Brain pericyte (primary cell): ENCODE measurements around the gene PPP2R2D.
"Not testable (repeated sequence)": the region's sequence is repeated elsewhere in the genome, so short reads cannot be mapped to it uniquely, and the experiment has no call there.

Source experiments
- DNase-seq: peaks from one replicate; pipeline ENCODE4 v3.0.0-alpha.2; 2012; ENCODE audit warnings: low read depth, low spot score

Gene PPP2R2D

DNA sequence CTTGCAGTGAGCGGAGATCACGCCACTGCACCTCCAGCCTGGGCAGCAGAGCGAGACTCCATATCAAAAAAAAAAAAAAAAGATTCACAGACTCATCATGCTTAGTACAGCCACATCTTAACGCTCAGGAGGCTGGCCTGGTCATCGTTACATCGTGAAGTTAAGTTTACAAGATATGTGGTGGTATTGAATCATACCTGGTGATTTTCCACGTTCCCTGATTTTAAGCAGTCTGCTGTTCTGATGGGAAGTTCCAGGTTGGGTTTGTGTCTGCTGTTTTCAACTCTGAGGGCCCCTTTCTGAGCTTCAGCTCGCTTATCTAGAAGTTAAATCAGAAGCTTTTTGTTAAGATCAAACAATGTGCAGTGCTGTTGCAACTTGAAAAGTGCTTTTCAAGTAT lies 6.9 kb downstream of the PPP2R2D start:
- DNase-seq = no peak

DNA sequence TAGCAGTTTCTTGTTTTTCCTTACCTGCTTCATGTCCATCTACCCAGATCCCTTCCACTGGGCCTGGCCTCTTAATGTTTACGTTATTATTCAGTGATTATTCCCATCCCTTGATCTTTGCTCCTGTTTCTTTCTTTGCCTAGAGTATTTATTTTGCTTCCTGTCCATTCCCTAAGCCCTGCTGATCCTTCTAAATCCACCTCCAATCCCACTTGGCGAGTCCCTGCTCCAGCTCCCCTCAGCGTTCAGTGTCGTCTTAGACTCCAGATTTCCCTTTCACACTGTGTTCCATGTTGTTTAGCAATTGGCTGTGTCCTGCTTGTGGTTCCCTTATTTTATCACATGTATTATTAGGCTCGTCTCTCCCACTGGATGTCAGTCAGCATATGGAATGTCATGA lies 7.3 kb downstream of the PPP2R2D start:
- no peak for DNase-seq

DNA sequence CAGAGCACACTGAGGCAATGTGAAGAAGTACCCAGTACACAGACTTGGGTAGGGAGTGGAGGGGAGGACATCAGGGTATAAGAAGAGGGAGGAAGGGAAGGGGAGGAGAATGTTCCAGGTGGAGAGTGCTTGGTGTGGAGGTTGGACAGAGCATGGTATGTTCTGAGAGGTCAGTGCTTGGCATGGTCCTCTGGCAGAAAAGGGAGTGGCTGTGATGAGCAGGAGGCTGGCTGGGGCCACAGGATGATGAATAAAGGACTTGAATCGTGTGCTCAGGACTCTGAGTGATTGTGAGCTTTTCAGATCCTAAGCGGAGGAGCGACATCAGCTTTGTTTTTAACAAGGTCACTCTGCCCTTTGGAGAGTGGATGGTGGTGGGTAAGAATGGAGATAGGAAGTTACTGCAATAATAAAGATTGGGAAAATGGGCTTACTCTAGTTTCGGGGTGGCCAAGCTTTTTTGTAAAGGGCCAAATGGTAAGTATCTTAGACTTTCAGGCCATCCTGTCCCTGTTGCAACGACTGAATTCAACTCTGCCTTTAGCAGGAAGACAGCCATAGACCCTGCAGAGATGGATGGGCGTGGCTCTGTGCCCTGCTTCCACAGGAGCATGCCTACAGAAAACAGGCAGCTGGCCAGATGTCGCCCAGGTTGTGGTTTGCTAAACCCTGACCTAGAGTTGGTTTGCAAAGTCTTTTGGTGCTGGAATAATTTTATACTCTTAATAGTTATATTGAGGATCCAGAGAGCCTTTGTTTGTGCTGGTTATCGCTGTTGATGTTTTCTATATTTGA lies 8.4 kb downstream of the PPP2R2D start:
- DNase-seq = no peak

DNA sequence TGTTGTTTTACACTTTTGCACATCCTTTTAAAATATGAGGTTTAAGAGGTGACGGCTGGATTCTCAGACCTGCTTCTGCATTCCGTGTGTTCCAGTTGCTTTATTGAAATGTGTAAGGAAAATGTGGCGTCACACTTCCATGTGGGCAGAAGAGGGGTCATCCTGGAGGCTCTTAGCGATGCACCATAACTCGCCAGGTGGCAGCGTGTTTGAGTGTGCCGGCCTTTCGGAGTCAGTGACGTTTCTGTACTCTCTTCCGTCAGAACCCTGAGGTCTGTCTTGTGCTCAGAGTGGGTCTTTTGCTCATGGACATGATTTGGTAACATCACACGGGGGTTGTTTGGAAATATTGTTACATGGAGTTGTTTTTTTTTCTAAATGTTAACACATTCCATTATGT lies 9.1 kb downstream of the PPP2R2D start:
- DNase-seq = no peak

DNA sequence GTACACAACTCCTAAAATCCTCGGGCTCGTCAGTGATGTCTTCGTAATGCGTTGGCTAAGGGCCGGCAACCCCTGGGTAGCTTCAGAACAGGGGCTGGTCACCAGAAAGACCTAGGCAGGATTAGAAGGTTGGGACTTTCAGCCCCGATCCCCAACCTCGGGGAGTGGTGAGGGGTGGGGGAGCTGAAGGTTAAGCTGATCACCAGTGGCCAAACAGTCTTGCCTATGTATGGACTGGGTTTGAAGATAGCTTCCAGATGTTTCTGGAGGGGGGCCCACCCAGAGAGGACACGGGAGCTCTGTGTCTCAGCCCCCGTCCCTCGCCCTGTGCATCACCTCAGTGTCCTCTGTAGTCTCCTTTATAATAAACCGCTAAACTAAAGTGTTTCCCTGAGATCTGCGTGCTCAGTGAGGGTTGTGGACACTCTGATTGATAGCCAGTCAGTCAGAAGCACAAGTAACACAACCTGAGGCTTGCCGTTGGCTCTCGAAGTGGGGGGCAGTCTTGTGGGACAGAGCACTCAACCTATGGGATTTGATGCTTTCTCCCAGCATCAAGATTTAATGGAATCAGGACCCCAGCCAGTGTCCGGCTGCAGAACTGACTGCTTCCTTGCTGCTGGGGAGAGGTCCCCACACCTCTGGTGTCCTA lies 10.0 kb downstream of the PPP2R2D start:
- no peak for DNase-seq

DNA sequence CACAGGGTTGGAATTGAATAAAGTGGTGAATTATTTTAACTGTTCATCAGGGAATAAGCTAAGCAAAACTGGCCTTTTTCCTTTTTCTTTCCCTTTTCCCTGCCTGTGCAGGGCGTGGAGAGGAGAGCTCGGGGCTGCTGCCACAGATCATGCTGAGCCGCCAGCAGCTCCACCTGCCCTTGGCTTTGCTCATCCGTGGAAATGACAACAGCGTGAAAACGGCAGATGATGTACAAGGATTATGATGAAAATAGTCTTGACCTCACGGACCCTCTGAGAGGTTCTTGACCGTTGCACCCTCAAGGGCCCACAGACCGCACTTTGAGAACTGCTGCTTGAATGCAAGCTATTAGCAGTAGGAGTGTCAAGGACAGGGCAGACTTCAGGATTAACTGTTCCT lies 10.6 kb downstream of the PPP2R2D start:
- no peak for DNase-seq

DNA sequence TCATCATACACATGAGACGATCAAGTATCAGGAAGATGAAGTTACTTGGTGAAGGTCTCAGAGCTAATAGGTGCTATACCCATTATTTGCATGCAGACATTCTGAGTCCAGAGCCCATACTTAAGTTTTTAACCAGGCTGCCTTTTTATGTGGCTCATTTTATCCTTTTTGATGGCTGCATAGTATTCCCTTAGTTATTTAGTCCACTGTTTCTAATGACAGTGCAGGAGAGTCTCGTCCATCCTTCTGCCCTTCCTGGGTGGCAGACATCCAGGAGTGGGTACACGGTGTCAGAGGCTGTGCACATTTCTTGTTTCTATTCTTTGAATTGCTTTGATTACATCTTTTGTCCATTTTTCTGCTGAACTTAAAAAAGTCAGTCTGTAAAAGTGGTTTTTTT lies 11.8 kb downstream of the PPP2R2D start:
- no peak for DNase-seq

DNA sequence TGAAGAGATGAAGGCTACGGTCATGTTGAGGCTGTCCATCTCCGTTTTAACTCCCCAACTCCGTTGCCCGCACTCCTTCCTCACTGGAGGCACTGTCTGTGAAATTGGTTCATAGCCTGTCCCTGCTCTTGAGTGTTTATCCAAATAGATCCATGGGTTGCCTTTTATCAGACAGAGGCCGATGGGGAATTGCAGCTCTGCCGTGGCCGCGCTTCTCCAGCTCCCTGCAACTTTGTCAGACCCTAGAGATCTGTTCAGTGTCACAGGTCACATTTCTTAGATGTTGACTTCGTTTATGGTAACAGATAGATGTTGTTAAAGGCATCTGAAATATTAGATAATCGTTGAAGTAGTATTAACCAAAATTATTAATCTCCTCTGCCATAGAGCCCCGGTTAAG lies 14.7 kb downstream of the PPP2R2D start:
- DNase-seq = no peak

DNA sequence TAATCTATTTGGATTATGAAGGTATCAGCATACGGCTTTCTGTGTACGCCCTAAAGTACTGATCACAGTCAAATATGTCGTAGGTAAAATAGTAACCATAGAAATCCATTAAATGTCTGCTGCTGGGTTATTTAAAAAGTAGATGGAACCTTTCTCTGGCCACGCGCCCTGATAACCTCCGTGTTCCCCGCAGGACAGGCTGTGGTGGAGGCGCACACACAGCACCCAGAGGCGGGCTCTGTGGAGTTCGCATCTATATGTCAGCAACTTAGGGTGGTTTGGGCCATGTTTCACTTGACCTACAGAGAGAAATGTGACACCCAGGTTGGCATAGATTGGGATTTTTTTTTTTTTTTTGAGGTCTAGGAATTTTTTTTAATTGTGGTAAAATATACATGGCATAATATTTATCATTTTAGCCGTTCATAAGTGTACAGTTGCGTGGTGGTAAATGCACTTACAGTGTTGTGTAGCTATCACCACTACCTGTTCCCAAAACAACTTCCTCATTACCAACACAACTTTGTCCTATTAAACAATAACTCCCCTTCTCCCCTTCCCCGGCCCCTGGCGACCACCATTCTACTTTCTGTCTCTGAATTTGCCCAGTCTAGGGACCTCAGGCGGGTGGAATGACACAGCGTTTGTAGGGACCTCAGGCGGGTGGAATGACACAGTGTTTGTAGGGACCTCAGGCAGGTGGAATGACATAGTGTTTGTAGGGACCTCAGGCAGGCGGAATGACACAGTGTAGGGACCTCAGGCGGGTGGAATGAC lies 15.4 kb downstream of the PPP2R2D start:
- DNase-seq = no peak

DNA sequence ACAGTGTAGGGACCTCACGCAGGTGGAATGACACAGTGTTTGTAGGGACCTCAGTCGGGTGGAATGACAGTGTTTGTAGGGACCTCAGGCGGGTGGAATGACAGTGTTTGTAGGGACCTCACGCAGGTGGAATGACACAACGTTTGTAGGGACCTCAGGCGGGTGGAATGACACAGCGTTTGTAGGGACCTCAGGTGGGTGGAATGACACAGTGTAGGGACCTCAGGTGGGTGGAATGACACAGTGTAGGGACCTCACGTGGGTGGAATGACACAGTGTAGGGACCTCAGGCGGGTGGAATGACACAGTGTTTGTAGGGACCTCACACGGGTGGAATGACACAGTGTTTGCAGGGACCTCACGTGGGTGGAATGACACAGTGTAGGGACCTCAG lies 16.0 kb downstream of the PPP2R2D start:
- not testable (repeated sequence) for DNase-seq

DNA sequence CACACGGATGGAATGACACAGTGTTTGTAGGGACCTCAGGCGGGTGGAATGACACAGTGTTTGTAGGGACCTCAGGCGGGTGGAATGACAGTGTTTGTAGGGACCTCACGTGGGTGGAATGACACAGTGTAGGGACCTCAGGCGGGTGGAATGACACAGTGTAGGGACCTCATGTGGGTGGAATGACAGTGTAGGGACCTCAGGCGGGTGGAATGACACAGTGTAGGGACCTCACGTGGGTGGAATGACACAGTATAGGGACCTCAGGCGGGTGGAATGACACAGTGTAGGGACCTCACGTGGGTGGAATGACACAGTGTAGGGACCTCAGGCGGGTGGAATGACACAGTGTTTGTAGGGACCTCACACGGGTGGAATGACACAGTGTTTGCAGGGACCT lies 16.7 kb downstream of the PPP2R2D start:
- not testable (repeated sequence) for DNase-seq

DNA sequence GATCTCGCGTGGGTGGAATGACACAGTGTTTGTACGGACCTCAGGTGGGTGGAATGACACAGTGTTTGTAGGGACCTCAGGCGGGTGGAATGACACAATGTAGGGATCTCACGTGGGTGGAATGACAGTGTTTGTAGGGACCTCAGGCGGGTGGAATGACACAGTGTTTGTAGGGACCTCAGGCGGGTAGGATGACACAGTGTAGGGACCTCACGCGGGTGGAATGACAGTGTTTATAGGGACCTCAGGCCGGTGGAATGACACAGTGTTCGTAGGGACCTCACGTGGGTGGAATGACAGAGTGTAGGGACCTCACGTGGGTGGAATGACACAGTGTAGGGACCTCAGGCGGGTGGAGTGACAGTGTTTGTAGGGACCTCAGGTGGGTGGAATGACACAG lies 18.7 kb downstream of the PPP2R2D start:
- not testable (repeated sequence) for DNase-seq

DNA sequence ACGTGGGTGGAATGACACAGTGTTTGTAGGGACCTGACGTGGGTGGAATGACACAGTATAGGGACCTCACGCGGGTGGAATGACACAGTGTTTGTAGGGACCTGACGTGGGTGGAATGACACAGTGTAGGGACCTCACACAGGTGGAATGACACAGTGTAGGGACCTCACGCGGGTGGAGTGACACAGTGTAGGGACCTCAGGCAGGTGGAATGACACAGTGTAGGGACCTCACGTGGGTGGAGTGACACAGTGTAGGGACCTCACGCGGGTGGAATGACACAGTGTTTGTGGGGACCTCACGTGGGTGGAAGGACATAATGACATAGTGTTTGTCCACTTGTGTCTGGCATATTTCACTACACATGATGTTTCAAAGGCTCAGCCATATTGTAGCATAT lies 19.3 kb downstream of the PPP2R2D start:
- no peak for DNase-seq

DNA sequence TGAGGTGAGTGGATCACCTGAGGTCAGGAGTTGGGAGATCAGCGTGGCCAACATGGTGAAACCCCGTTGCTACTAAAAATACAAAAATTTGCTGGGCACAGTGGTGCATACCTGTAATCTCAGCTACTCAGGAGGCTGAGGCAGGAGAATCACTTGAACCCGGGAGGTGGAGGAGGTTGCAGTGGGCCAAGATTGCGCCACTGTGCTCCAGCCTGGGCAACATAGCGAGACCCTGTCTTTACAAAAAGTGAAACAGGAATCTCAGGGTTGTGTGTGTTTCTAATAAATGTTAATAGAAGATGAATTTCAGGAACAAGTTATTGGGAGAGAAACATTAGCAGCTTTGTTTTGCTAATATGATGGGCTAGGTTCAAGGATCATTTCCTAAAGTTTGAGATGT lies 19.9 kb downstream of the PPP2R2D start:
- no peak for DNase-seq

DNA sequence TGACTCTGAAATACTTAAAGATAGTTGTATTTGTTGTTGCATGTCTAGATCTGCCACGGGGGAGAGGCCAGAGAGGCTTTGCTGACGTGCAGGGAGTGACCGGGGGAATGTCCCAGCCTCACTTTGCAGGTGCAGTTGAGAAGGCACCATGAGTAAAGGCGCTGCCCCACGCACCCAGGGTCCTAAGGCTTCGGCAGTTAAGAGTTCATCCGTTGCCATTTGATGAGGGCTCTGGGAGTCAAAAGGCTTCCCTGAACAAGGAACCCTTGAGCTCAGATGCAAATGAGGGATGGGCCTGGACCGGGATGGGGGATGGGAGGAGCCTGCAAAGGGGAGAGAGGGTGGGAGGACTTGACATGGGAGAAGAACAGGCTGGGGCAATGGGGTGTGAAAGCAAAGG lies 20.4 kb downstream of the PPP2R2D start:
- DNase-seq = no peak

DNA sequence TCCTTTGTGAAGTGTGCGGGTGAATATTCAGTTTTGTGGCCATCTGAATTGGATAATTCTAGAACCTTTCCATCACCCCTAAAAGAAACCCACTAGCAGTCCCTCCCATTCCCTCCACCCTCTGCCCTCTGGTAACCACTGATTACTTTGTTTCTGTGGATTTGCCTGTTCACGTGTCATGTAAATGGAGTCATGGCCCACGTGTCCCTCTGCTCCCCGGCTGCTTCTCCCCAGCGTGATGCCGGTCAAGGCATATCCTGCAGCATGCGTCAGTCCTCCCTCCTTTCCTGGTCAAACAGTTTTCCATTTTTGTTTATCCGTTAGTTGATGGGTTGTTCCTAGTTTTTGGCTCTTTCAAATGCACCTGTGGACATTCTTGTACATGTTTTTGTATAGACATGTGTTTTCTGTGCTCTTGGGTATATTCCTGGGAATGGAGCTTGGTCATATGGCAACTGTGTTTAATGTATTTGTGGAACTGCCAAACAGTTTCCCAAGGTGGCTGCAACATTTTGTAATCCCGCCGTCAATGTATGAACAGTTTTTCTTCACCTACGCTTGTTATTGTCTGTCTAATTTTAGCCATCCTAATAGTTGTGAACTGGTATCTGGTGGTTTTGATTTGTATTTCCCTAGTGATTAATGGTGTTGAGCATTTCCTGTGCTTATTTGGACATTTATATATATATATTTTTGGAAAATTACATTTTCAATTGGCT lies 22.4 kb downstream of the PPP2R2D start:
- no peak for DNase-seq

DNA sequence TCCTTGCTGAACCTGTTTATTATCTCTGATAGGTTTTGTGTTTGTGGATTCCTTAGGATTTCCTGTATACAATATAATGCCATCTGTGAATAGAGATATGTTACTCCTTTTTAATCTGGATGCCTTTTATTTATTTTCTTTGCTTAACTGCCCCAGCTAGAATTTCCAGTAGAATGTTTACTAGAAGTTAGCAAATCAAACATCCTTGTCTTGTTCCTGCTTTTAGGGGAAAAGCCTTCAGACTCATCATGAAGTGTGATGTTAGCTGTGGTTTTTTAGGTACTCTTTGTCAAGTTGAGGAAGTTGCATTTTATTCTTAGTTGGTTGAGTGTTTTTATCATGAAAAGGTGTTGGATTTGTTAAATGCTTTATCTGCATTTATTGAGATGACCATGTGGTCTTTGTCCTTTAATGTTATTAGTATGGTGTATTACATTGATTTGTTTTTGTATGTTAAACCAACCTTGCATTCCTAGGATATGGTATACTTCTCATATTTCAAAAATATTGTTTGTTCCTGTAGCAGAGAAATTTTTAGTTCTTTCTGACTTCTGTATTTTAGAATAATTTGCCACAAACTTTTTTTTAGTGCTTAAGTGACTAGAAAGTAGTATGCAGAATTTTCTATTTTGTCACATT lies 24.3 kb downstream of the PPP2R2D start:
- DNase-seq = no peak

DNA sequence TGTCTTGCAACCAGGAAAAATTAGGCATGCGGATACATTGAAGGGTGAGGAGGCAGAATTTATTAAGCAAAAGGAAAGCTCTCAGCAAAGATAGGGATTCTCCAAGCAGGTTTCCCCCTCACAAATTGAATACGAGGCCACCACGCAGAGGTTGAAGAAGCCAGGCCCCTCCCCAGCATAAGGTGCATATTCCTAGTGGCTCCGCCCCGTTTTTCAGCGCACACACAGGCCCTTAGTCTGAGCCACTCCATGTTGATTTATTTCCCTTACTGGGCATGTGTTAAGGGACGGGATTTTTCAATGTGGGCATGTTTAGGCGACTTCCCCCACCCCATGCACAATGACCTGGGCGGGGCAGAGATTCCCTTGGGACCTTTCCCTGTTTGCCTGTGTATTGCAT lies 24.9 kb downstream of the PPP2R2D start:
- DNase-seq = no peak

DNA sequence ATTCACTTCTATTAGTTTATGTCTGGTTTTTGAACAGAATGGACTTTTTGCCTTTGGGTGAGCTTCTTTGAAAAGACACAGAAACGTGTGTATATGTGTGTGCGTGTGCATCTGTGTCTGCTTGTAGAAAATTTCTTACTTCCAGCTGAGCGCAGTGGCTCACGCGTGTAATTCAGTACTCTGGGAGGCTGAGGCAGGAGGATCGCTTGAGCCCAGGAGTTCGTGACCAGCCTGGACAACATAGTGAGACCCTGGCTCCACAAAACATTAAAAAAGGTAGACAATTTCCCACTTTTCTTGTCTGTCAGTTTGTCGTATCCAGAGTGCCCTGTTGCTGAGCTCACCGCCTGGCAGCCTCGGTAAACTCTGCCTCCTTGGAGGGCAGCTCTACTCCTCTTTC lies 25.4 kb downstream of the PPP2R2D start:
- no peak for DNase-seq

DNA sequence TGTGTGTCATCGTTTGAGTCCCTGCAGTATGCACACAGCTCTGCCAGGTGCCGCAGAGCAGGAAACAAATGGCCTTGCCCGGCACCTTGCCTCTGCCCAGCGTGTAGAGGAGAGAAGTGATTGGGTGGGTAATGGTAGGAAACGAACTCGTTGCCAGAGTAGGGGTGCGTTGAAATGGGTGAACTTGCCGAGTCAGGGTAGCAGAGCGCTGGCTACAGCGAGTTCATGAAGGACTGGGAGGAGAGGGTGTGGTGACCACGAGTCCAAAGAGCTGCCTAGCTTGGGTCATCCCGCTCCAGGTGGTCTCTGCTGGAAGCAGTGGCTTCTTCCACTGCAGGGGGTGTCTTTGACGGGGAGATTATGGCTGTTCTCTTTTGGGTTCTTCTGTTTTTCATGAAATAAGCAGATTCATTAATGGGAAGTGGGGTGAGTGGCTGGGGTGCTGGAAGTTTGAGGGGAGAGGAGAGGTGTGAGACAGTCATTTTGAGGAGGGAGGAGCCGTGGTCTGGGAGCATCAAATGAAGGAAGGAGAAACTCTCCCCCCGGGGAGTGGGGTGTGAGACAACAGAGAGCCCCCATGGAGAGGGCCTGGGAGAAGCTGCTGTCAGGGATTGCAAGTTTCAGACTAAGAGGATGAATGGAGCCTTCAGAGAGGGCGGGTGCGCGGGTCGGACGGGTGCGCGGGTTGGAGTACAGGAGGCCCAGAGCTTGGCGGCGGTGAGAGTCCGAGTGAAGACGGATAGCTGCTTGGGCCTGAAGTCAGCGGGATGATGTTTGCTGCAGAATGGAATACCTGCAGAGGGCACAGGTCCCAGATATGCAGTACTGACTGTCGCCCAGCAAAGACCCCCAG lies 26.2 kb downstream of the PPP2R2D start:
- DNase-seq = no peak
